GM12874 (cell line): Measurements from ENCODE around the gene ELAVL3.

Experiments
- TF ChIP-seq, protein P1 (sequence below): IDR thresholded peaks from 2 replicates; pipeline ENCODE4 v1.5.1; 2011; ENCODE audit warnings: low read depth, mild to moderate bottlenecking, control low read depth, low read length, moderate library complexity; ENCODE audit not compliant: insufficient read depth

ELAVL3 gene

DNA sequence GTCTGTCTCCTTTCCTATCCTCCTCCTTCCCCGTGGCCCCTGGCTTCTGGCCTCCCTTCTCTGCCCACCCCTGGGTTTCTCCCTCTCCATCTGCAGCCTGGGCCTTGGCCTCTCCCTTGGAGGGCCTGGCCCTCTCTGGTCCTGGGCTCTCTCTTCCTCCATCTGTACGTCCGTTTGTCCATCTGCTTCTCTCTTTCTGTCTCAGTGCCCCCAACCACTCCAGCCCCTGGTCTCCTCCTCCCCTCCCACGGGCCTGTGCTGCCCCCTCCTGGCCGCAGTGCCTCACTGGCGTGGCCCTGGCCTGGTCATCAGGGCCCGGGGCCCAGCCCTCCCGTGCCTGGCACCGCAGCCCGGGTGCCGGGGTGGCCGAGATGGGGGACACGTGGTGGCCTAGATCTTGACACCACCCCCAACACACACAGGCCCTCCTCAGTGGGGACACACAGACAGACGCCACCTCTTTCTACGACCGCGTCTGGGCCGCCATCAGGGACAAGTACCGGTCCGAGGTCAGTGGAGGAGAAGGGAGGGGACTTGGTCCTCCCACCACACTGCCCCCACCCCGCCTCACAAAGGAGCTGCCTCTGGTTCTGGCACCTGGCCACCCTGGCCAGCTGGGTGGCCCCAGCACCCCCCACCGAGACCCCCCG, 34.1 kb downstream of the ELAVL3 start:
- TF ChIP-seq, protein P1, sequence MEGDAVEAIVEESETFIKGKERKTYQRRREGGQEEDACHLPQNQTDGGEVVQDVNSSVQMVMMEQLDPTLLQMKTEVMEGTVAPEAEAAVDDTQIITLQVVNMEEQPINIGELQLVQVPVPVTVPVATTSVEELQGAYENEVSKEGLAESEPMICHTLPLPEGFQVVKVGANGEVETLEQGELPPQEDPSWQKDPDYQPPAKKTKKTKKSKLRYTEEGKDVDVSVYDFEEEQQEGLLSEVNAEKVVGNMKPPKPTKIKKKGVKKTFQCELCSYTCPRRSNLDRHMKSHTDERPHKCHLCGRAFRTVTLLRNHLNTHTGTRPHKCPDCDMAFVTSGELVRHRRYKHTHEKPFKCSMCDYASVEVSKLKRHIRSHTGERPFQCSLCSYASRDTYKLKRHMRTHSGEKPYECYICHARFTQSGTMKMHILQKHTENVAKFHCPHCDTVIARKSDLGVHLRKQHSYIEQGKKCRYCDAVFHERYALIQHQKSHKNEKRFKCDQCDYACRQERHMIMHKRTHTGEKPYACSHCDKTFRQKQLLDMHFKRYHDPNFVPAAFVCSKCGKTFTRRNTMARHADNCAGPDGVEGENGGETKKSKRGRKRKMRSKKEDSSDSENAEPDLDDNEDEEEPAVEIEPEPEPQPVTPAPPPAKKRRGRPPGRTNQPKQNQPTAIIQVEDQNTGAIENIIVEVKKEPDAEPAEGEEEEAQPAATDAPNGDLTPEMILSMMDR: peak; percentile 82

DNA sequence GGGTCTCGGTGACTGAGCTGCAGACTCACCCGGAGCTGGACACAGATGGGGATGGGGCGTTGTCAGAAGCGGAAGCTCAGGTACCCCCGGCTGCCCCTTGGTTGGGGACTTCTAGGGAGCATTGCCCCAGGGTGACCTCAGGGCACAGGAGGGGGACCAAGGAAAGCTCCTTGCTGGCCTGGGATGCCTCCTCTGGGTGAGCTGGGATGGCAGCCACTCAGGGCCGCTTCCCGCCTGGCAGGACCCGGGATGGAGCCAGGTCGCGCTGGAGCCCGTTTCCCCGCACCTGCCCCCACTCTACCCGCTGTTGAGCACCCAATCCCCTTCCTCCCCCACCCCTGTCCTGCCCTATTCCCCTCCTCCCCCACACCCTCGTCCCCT, 34.6 kb downstream of the ELAVL3 start:
- TF ChIP-seq, protein P1: no peak

DNA sequence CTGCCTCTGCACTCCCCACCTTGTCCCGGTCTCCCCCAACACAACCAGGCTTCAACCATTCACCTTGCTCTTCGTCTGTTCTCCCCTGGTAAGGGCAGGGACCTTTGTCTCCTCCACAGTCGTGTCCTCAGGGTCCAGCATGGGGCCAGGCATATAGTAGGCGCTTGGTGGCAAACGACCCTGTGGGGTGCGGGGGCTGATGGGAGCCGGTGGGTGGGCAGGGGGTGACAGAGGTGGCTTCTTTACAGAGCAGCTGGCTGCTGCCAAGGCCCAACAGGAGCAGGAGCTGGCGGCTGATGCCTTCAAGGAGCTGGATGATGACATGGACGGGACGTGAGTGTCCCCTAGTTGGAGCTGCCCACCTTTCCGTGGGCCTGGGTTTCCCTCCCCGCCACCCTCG, 35.7 kb downstream of the ELAVL3 start:
- TF ChIP-seq, protein P1: no peak

DNA sequence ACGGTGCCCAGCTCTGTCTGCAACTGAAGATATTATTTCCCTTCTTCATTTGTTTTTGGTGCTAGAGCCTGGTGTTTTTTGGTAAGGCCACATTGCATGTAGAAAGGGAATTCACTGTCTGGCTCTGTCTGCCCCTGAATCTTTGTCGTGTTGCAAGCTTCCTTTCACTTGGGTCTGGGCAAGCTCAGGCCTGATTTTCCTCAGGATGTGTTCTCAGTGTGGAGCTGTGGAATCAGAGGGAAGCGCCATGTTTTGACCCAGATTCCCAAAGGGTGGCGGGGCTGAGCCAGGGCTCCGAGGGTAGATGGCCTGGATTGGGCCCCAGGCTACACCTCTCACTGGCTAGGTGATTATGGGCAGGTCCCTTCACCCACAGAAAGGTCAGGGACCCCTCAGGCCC, 36.8 kb downstream of the ELAVL3 start:
- TF ChIP-seq, protein P1: no peak

DNA sequence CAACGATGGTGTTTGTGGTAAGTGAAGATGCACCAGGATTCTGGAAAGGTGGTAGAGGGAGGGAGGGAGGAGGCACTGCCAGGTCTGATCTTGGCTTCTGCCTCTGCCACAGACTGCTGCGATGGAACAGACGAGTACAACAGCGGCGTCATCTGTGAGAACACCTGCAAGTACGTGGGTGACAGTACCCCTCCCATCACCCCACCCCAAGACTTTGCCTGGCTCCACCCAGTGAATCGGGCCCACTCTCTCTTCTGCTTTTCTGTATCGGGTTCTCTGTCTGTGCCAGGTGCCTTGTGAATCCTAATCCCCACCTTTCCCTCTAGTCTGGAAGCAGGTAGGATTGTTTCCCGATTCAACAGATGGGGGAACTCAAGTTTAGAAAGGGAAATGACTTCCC, 42.9 kb downstream of the ELAVL3 start:
- TF ChIP-seq, protein P1: no peak

DNA sequence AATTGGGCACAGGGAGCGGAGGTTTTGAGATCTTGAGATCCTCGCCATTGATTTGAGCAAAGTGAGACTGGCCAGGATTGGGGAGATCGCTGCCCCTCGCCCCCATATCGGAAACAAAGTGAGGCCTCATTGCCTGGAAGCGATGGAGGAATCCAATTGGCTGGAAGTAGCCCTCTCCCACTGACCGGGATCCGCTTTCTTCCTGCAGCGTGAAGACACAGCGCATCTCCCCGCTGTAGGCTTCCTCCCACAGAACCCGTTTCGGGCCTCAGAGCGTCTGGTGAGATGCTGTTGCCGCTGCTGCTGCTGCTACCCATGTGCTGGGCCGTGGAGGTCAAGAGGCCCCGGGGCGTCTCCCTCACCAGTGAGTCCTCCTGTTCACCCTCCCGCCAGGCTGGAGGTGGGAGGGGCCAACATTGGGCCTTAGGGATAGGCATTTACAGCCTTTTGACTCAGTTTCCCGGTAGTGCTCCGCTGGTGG, 45.0 kb downstream of the ELAVL3 start:
- TF ChIP-seq, protein P1: no peak

DNA sequence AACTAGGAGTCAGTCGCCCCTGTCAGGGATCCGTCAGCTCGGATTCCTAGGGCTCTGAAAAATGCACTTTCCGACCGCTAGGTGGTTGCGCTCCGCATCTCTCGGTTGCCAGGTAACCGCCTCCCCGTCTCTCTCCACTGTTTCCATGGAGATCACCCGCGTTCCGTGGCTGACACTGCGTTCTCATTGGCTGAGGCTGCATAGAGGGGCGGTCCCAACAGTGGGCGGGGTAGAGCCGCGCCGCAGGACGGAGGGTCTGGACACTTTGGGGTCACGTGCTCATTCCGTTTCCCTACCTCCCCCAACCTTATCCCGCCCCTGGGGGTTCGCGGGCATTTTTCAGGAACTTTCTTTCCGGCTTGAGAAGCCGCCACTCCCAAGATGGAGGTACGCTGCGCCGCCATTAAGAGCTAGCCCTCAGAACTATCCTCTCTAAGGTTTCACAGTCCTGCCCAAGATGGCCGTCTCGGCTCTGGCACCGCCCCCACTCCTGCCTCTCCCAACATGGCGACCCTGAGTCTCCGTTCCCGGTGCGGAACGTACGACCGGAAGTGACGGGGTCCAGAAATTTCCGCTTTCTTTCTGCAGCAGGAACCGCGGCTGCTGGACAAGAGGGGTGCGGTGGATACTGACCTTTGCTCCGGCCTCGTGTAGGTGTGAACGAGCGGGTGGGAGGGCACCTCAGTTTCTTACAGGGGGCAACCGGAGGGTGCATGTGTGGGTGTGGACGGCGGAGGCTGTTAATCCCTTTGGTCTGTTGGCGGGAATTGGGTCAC, 45.6 kb downstream of the ELAVL3 start, which contains the start of the genes ODAD3 and PRKCSH:
TSS of gene ODAD3 (minus strand) at position 65 of the 776 bp plus-strand sequence. CDS start 105 bp downstream, outside the sequence.
TSS of gene PRKCSH (plus strand) at position 579 of the 776 bp plus-strand sequence. CDS start 483 bp downstream, outside the sequence.
- TF ChIP-seq, protein P1: peak; percentile 95
